Fibroblast of skin of left biceps (primary cell): ENCODE data around the gene TFG.
A peak's percentile ranks its signal among the peaks of the same experiment; 100 is the strongest.

ENCODE experiments used
- DNase-seq, 2 experiments: peaks; one replicate each; pipeline ENCODE4 v3.0.0-alpha.2; 2013; ENCODE audit warnings: low read depth in 2 of 2

Gene TFG

DNA sequence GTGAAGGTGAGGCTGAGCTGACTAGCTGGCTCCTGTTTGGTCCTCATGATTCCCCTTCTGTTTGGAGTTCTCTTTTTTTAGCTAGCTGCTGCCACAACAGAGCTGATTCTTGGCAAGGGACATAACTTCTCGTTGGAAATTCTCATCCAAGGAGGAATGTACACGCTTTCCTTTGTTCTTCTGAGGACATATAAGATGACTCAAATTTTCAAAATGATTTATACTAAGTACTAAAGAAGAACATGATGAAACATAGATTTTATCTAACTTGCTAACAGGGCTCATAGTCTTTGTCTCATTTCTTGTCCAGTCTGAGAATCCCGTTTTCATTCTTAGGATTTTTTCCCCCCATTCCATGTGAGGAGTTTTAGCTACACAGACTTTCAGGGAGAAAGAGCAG is 2.9 kb upstream of the TFG start:
- peak in 1 of 2 experiments; percentile 28 for DNase-seq

DNA sequence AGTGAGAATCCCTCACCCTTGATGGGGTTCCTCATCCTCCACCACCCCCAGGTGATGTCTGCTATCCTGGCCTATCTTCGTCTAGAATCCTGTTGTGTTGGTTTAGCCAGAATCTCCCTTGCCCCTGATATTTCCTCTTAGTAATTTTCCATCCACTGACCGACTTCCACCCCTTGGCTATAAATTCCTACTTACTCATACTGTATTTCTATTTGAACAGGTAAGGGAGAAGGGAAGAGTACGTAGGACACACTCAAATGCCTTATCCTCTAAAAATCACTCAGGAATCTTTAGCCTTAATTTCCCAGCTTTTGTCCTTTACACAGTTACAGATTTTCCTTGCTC is 678 bp upstream of the TFG start:
- no peak for DNase-seq

DNA sequence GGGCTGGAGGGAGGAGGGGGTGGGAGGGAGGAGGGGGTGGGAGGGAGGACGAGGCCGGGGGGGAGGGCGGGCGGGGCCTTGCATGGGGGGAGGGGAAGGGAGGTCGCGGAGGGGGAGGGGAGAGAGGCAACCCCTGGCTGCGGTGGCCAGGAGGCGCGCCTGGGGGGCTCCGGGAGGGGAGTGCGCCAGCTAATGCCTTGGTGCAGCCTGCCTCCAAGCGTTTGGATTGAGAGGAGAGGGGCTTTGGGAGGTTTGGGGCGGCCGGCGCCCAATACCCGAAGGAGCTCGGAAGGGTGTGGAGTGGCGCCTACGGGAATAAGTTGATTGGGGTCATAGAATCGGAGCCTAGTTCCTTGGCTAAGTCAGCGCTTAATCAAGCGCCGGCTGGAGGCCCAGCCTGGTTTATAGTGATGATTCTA is 557 bp downstream of the TFG start:
- no peak for DNase-seq

DNA sequence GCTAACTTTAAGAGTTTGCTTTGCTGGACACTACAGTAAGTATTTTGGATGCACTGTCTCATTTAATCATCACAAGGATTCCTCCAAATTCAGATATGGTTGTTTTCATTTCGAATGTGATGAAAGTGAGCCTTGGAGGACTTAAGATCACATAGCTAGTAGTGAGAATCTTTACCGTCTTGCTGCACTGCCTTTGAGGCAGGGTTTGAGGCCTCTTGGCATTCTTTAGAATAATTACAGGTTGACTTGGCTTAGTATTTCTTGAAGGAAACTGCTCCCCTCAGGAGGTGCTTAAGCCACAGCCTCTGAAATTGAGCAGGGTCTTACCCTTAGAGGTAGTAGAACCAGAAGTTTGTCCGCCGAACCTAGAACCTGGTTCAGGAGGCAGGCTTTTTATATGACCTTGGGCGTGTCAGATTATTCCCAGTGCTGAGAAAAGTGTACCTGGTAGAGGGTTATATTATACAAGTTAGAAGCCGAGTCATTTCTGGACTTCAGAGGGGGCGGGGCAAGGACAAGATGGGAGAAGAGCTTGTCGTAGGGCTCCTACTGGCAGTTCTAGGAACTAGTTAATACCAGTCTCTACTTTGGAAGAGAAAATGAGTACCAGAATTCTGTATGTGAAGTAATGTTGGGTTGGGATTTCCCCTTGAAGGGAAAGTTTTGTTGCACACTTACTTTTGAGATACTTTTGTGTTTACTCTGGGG is 1.1 kb downstream of the TFG start:
- peak; percentile 26 to 31 for DNase-seq

DNA sequence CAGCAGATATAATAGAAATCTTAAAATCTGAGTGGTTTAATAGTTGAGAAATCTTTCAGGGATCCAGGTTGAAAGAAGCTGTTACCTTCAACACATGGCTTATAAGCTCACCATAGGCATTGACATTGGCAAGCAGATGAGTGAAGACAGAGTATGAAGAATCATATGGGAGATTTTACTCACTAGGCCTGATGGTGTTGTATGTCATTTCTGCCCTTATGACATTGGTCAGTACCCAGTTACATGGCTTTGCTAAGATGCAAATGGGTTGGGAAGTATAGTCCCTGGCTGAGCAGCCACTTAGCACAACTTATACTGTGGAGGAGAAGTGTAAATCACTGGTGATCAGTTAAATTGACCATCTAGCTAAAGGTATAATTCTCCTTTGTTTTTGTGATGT is 5.9 kb downstream of the TFG start:
- no peak for DNase-seq

DNA sequence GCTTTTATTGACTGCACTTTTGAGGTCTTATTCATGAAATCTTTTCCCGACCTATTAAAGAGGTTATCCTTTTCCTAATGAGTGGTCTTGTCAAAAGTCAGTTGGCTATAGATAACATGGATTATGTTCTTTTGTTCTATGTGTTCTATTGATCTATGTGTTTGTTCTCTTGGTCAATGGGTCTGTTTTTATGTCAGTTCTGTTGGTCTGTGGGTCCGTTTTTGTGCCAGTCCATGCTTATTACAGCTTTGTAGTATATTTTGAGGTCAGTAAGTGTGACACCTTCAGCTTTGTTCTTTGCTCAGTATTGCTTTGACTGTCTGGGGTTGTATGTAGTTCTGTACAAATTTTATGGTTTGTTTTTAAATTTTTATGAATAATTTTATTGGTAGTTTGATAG is 7.8 kb downstream of the TFG start:
- DNase-seq: no peak

DNA sequence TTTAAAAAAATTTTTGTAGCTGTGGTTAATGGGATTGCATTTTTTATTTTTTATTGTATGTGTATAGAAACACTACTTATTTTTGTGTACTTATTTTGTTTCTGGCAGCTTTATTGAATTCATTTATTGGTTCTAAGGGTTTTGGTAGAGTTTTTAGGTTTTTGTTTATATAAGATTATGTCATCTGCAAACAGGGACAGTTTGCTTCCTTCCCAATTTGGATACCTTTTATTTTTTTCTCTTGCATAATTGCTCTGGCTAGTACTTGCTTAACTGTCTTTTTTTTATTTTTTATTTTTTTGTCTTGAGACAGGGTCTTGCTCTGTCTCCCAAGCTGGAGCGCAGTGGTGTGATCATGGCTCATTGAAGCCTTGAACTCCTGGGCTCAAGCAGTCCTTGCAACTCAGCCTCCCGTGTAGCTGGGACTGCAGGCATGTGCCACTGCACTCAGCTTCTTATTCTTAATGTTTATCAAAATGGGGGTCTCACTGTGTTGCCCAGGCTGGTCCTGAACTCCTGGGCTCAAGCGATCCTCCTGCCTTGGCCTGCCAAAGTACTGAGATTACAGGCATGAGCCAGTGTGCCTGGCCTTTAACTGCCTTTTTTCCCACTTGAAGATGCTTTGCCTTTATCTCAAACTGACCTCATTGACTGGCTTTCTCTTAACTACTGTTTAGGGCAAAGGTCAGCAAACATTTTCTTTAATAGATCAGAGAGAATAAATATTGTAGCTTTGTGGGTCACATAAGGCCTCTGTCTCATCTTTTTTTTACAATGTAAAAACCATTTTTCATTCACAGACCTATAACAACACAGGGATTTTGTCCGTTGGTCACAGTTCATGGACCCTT is 8.6 kb downstream of the TFG start:
- no peak for DNase-seq

DNA sequence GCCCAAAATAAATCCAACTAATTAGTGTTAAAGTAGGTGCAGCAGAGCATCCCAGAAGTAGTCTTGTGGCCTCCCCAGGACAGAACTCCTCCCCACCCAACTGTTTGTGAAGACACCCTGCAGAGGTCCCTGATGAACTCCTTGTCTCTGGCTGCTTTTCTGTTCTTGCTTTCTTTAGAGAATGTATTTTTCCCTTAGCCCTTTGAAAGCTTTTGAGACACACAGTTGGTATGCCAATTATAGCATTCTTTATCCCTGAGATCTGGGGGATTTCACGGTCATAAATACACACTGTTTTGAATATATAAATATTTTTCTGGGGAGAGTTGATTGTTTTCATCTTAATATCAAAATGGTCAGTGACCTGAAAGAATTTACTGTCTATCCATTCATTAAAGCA is 9.8 kb downstream of the TFG start:
- no peak for DNase-seq

DNA sequence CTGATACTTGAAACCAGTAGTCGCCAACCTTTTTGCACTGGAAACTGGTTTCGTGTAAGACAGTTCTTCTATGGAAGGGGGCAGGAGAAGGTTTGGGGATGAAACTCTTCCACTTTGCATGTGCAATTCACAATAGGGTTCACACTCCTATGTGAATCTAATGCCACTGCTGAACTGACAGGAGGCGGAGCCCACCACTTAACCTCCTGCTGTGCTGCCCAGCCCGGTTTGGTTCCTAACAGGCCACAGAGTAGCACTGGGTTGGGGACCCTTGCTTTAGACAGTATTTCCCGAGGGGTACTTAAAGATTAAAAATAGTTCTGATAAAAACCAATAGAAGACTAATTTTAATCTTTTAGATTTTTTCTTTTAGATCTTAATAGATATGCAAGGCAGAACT is 11.1 kb downstream of the TFG start:
- no peak for DNase-seq

DNA sequence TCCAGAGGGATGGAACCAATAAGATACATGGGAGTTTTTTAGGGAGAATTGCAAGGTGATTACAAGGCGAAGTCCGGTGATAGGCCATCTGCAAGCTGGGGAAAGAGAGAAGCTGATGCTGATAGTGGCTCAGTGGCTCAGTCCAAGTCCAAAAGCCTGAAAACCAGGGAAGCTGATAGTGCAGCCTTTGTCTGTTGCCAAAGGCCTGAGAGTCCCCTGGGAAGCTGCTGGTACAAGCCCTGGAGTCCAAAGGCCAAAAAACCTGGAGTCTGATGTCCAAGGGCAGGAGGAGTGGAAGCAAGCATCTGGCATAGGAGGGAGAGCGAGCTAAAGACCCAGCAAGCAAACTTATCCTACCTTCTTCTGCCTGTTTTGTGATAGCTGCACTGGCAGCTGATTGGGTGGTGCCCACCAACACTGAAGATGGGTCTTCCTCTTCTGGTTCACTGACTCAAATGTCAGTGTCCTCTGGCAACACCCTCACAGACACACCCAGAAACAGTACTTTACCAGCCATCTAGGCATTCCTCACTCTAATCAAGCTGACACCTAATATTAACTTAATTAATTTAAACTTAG is 16.7 kb downstream of the TFG start:
- DNase-seq: no peak

DNA sequence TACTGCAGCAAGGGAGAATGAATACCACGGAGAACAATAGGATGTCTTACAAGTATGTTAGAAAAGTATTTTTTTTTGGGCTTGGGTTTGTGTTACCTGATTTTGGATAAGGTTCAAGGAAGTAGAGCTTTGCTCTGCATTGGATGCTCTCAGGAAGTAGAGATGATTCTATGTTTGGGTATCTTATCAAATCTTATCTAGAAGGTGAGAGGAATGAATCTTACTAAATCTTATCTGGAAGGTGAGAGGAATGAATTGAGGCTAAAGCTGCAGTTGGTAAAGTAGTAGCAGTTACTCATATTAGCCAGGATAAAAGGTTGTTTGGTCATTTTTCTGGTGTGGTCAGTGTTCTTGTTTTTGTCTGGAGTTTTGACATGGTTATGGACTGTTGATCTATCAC is 17.4 kb downstream of the TFG start:
- DNase-seq: no peak

DNA sequence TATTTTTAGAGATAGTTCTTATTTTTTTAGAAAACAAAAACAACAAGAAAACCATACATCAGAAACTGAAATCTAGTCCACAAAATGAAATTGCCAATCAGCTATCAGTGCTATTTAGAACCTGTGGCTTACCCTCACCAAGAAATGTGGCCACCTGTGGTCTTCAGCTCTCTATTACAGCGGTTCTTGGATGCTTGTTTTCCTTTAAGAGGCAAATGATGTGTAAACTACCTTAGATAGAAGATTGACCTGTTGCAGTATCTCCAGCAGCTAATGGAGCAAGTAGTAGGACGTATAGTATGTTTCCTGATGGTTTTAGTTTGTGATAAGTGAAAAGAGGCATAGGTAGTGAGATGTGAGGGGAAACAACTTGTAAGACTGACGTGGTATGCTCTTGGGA is 21.2 kb downstream of the TFG start:
- no peak for DNase-seq

DNA sequence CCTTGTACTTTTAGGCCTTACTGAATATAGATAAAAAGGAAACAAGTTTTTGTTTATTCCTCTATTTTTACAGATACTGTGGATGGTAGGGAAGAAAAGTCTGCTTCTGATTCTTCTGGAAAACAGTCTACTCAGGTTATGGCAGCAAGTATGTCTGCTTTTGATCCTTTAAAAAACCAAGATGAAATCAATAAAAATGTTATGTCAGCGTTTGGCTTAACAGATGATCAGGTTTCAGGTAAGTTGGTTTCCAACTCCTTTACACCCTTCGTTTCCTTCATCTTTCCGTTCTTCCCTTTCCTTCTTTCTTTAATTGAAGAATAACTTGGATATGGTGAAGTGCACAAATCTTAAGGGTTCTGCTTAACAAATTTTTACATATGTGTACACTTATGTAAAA is 23.1 kb downstream of the TFG start:
- no peak for DNase-seq

DNA sequence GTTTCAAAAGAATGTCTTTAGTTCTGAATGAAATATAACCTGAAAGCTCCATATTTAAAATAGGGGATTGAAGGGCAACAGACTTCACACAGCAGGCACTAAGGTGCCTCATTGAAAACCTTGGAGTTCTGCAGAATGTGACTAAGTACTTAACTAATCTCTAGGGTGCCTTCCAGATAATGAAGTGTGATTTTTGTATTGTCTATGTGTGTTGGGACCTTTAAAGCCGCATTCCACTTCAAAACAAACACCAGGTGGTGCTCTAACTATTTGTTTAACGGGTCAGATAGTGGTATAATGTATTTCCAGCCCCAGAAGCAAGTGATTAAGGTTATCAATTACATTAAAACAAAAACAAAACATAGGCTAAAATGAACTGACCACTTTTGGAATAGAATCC is 28.0 kb downstream of the TFG start:
- DNase-seq: peak in 1 of 2 experiments; percentile 12

DNA sequence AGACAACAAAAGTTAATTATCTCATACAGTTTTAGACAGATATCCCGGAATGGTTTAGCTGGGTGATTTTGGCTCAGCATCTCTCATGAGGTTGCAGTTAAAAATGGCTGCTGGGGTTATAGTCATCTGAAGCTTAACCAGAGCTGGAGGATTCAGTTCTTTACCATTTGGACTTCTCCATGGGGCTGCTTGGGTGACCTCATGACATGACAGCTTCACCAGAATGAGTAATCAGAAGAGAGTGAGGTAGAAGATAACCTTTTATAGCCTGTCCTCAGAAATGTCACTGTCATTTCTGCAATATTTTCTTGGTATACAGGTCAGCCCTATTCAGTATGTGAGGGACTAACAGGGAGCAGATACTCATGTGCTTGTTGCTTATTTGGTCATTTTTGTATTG is 30.9 kb downstream of the TFG start:
- DNase-seq: no peak

DNA sequence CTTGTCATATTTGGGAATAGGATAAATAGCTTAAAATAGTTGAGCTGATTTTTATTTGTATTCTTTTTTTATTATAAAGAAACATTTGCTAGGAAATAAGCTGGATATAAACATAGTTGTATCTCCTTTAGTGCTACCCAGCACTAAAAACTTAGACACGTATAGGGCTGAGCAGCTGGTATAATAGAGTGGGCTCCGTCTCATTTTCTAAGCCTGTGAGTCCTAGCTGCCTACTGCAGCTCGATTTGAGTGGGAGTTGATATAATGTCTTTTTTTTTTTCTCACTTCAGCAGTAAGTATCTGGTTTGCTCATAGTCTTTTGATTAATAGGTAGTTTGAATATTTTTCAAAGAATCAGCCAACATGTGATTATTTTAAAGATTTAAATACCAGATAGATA is 34.2 kb downstream of the TFG start:
- DNase-seq: no peak

DNA sequence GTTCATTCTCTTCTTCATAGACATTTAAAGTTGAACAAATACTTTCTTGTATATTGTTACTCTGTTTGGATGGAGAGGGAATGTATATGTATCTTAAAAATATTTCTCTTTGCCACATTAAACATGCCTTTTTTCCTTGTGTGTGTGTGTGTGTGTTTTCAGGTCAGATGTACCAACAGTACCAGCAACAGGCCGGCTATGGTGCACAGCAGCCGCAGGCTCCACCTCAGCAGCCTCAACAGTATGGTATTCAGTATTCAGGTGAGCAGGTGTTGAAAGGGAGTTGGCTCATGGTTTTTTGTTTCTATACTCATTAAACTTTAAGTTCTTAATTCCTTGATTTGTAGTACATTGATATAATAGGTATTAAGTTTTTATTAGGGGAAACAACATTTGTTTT is 35.4 kb downstream of the TFG start:
- no peak for DNase-seq

DNA sequence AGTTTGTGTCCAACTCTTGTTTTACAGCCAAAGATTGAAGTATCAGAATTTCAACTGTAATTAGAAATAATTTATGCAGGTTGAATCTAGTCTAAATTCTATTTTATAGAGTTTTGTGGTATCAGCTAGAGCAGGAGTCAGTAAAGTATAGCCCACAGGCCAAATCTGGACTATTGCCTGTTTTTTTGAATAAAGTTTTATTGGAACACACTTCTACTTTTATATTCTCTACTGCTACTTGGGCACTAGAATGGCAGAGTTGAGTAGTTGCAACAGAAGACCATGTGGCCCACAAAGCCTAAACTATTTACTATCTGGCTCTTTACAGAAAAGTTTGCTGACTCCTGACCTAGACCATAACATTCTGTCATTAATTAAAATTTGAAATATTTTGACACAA is 36.3 kb downstream of the TFG start:
- DNase-seq: no peak

DNA sequence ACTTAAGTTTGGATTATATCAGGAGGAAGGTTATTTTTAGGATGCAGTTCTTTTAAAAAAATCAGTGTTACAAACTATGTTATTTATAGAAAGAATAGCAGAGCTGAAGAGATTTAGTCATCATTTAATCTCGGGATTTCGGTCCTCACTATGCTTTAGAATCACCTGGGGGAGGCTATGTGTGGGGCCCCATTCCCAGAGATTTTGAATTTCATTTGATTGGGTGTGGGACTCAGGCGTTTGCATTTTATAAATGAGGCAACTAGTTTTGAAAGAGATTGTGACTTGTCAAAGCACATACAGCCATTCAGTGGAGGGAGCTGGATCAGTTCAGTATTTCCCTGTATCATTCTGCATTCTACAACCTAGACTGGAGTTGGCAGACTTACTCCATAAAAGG is 36.8 kb downstream of the TFG start:
- no peak for DNase-seq

DNA sequence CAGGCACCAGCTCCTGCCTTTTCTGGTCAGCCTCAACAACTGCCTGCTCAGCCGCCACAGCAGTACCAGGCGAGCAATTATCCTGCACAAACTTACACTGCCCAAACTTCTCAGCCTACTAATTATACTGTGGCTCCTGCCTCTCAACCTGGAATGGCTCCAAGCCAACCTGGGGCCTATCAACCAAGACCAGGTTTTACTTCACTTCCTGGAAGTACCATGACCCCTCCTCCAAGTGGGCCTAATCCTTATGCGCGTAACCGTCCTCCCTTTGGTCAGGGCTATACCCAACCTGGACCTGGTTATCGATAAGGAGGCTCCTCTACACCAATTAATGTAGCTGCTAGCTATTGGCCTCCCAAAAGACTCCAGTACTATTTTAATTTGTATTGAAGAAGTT is 38.9 kb downstream of the TFG start:
- DNase-seq: no peak

DNA sequence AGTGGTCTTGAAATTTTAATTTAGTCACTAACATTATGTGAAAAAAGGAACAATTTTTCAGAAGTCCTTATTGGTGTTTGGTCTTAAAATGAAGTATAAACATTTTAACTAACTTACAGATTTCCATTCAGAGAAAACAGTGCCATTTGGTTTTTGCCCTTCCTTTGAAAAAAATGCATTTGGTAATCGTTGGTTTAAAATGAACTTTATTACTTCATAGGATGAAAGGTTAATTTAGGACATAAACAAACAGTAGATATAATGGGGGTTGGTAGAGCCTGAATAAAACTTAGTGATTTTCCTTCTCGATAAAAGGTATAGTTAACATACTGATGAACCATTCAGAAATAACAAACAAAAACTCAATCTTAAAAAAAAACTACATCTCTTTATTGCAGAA is 39.7 kb downstream of the TFG start:
- no peak for DNase-seq

DNA sequence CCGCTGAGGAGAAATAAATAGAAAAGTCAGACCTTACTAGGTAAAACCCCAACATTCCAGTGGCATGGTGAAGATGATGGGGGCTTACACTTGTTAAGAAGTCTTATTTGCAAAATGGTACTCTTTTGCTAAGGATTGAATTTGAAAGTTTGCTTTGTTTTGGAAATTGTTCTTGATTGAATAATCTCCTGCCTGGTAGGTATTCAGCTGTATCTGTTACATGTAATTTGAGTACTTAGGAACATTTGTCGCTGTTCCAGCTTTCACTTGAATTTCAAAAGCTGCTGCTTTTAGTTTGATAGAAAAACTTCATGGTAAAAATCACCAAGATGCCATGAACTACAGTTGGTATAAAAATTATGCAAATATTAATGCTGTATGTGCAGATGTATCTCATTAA is 44.6 kb downstream of the TFG start:
- DNase-seq: no peak
